ENCODE data around the gene PIP5K1B. TPM values are rescaled to one million over a fixed set of nuclear protein-coding genes. Genes with fewer than 3 reads are reported as not detected.

Gene PIP5K1B
- total and polyA plus RNA-seq, 2 donors = 0.94 to 1.2 TPM

- WGBS = 88% methylated on average over 1 of the region's 1 CpG
- Histone ChIP-seq H3K4me3 (ENCODE audit: low read length in 2 of 2) (no peak overlapping the region), H3K27me3 (ENCODE audit: control insufficient read depth in 2 of 2, insufficient read depth in 1 of 2, low read length in 1 of 2) (no peaks in the 10 kb centered on the region), H3K4me1 (ENCODE audit: control insufficient read depth in 2 of 2, insufficient read depth in 2 of 2, low read length in 2 of 2) (no peaks in the 10 kb centered on the region), H3K36me3 (ENCODE audit: control insufficient read depth in 2 of 2, insufficient read depth in 2 of 2, low read length in 1 of 2) (no peaks in the 10 kb centered on the region), H3K9me3 (ENCODE audit: control insufficient read depth in 2 of 2, insufficient read depth in 1 of 2, low read length in 1 of 2) (no peaks in the 10 kb centered on the region), H3K27ac (ENCODE audit: low read depth in 1 of 2, low read length in 1 of 2) (no peak overlapping the region)
- DNase-seq (ENCODE audit: low read depth in 6 of 9, low spot score in 9 of 9) = no peak
These were observed 23.7 kb downstream of the PIP5K1B start for GRCh38 chr9:68728731-68729130.

- Histone ChIP-seq H3K27ac (ENCODE audit: low read depth in 1 of 2, low read length in 1 of 2) (no peak overlapping the region), H3K9me3 (ENCODE audit: control insufficient read depth in 2 of 2, insufficient read depth in 1 of 2, low read length in 1 of 2) (no peaks in the 10 kb centered on the region), H3K36me3 (ENCODE audit: control insufficient read depth in 2 of 2, insufficient read depth in 2 of 2, low read length in 1 of 2) (no peaks in the 10 kb centered on the region), H3K4me3 (ENCODE audit: low read length in 2 of 2) (no peak overlapping the region), H3K4me1 (ENCODE audit: control insufficient read depth in 2 of 2, insufficient read depth in 2 of 2, low read length in 2 of 2) (no peaks in the 10 kb centered on the region), H3K27me3 (ENCODE audit: control insufficient read depth in 2 of 2, insufficient read depth in 1 of 2, low read length in 1 of 2) (no peaks in the 10 kb centered on the region)
- 93% methylated on average over 2 of the region's 2 CpGs for WGBS
- DNase-seq (ENCODE audit: low read depth in 6 of 9, low spot score in 9 of 9) = no peak
These were observed 25.7 kb downstream of the PIP5K1B start for GRCh38 chr9:68730570-68731235.

GRCh38 chr9:68731857-68732256 lies 26.8 kb downstream of the PIP5K1B start:
- no peak overlapping the region for H3K27ac ChIP-seq (ENCODE audit: low read depth in 1 of 2, low read length in 1 of 2)
- no peaks in the 10 kb centered on the region for H3K36me3 ChIP-seq (ENCODE audit: control insufficient read depth in 2 of 2, insufficient read depth in 2 of 2, low read length in 1 of 2)
- no peaks in the 10 kb centered on the region for H3K27me3 ChIP-seq (ENCODE audit: control insufficient read depth in 2 of 2, insufficient read depth in 1 of 2, low read length in 1 of 2)
- H3K4me1 ChIP-seq (ENCODE audit: control insufficient read depth in 2 of 2, insufficient read depth in 2 of 2, low read length in 2 of 2) = no peaks in the 10 kb centered on the region
- H3K9me3 ChIP-seq (ENCODE audit: control insufficient read depth in 2 of 2, insufficient read depth in 1 of 2, low read length in 1 of 2) = no peaks in the 10 kb centered on the region
- DNase-seq (ENCODE audit: low read depth in 6 of 9, low spot score in 9 of 9) = no peak
- no peak overlapping the region for H3K4me3 ChIP-seq (ENCODE audit: low read length in 2 of 2)
- WGBS = 90% methylated on average over 5 of the region's 5 CpGs

- H3K27me3 ChIP-seq (ENCODE audit: control insufficient read depth in 2 of 2, insufficient read depth in 1 of 2, low read length in 1 of 2) = no peaks in the 10 kb centered on the region
- no peaks in the 10 kb centered on the region for H3K36me3 ChIP-seq (ENCODE audit: control insufficient read depth in 2 of 2, insufficient read depth in 2 of 2, low read length in 1 of 2)
- no peak overlapping the region for H3K4me3 ChIP-seq (ENCODE audit: low read length in 2 of 2)
- WGBS = 93% methylated on average over 11 of the region's 11 CpGs
- DNase-seq (ENCODE audit: low read depth in 6 of 9, low spot score in 9 of 9) = no peak
- no peaks in the 10 kb centered on the region for H3K4me1 ChIP-seq (ENCODE audit: control insufficient read depth in 2 of 2, insufficient read depth in 2 of 2, low read length in 2 of 2)
- H3K27ac ChIP-seq (ENCODE audit: low read depth in 1 of 2, low read length in 1 of 2) = no peak overlapping the region
- H3K9me3 ChIP-seq (ENCODE audit: control insufficient read depth in 2 of 2, insufficient read depth in 1 of 2, low read length in 1 of 2) = no peaks in the 10 kb centered on the region
These were observed 27.5 kb downstream of the PIP5K1B start for GRCh38 chr9:68732405-68733020.

- H3K27ac ChIP-seq (ENCODE audit: low read depth in 1 of 2, low read length in 1 of 2) = no peak overlapping the region
- DNase-seq (ENCODE audit: low read depth in 6 of 9, low spot score in 9 of 9) = no peak
- WGBS = 80% methylated on average over 5 of the region's 5 CpGs
- no peak overlapping the region for H3K4me3 ChIP-seq (ENCODE audit: low read length in 2 of 2)
- no peaks in the 10 kb centered on the region for H3K36me3 ChIP-seq (ENCODE audit: control insufficient read depth in 2 of 2, insufficient read depth in 2 of 2, low read length in 1 of 2)
- no peaks in the 10 kb centered on the region for H3K9me3 ChIP-seq (ENCODE audit: control insufficient read depth in 2 of 2, insufficient read depth in 1 of 2, low read length in 1 of 2)
- H3K27me3 ChIP-seq (ENCODE audit: control insufficient read depth in 2 of 2, insufficient read depth in 1 of 2, low read length in 1 of 2) = no peaks in the 10 kb centered on the region
- no peaks in the 10 kb centered on the region for H3K4me1 ChIP-seq (ENCODE audit: control insufficient read depth in 2 of 2, insufficient read depth in 2 of 2, low read length in 2 of 2)
These were observed 28.0 kb downstream of the PIP5K1B start for GRCh38 chr9:68733021-68733405.

- Histone ChIP-seq H3K27me3 (ENCODE audit: control insufficient read depth in 2 of 2, insufficient read depth in 1 of 2, low read length in 1 of 2) (no peaks in the 10 kb centered on the region), H3K27ac (ENCODE audit: low read depth in 1 of 2, low read length in 1 of 2) (no peak overlapping the region), H3K4me1 (ENCODE audit: control insufficient read depth in 2 of 2, insufficient read depth in 2 of 2, low read length in 2 of 2) (no peaks in the 10 kb centered on the region), H3K9me3 (ENCODE audit: control insufficient read depth in 2 of 2, insufficient read depth in 1 of 2, low read length in 1 of 2) (no peaks in the 10 kb centered on the region), H3K4me3 (ENCODE audit: low read length in 2 of 2) (no peak overlapping the region), H3K36me3 (ENCODE audit: control insufficient read depth in 2 of 2, insufficient read depth in 2 of 2, low read length in 1 of 2) (no peaks in the 10 kb centered on the region)
- DNase-seq (ENCODE audit: low read depth in 6 of 9, low spot score in 9 of 9) = no peak
- WGBS = 91% methylated on average over 3 of the region's 3 CpGs
These were observed 33.3 kb downstream of the PIP5K1B start for GRCh38 chr9:68738358-68738757.

GRCh38 chr9:68739621-68740174 lies 34.7 kb downstream of the PIP5K1B start:
- 62% methylated on average over 2 of the region's 2 CpGs for WGBS
- DNase-seq (ENCODE audit: low read depth in 6 of 9, low spot score in 9 of 9) = no peak
- no peak overlapping the region for H3K27ac ChIP-seq (ENCODE audit: low read depth in 1 of 2, low read length in 1 of 2)

GRCh38 chr9:68740561-68740960 lies 35.5 kb downstream of the PIP5K1B start:
- H3K36me3 ChIP-seq (ENCODE audit: control insufficient read depth in 2 of 2, insufficient read depth in 2 of 2, low read length in 1 of 2) = no peaks in the 10 kb centered on the region
- no peak overlapping the region for H3K27ac ChIP-seq (ENCODE audit: low read depth in 1 of 2, low read length in 1 of 2)
- DNase-seq (ENCODE audit: low read depth in 6 of 9, low spot score in 9 of 9) = no peak
- no peaks in the 10 kb centered on the region for H3K27me3 ChIP-seq (ENCODE audit: control insufficient read depth in 2 of 2, insufficient read depth in 1 of 2, low read length in 1 of 2)
- 86% methylated on average over 4 of the region's 4 CpGs for WGBS
- no peaks in the 10 kb centered on the region for H3K9me3 ChIP-seq (ENCODE audit: control insufficient read depth in 2 of 2, insufficient read depth in 1 of 2, low read length in 1 of 2)
- no peaks in the 10 kb centered on the region for H3K4me1 ChIP-seq (ENCODE audit: control insufficient read depth in 2 of 2, insufficient read depth in 2 of 2, low read length in 2 of 2)
- H3K4me3 ChIP-seq (ENCODE audit: low read length in 2 of 2) = no peak overlapping the region

More at GRCh38 chr9:68739621-68740174, 34.7 kb downstream of the PIP5K1B start:
- Histone ChIP-seq H3K9me3 (ENCODE audit: control insufficient read depth in 2 of 2, insufficient read depth in 1 of 2, low read length in 1 of 2) (no peaks in the 10 kb centered on the region), H3K36me3 (ENCODE audit: control insufficient read depth in 2 of 2, insufficient read depth in 2 of 2, low read length in 1 of 2) (no peaks in the 10 kb centered on the region), H3K4me1 (ENCODE audit: control insufficient read depth in 2 of 2, insufficient read depth in 2 of 2, low read length in 2 of 2) (no peaks in the 10 kb centered on the region), H3K27me3 (ENCODE audit: control insufficient read depth in 2 of 2, insufficient read depth in 1 of 2, low read length in 1 of 2) (no peaks in the 10 kb centered on the region), H3K4me3 (ENCODE audit: low read length in 2 of 2) (no peak overlapping the region)

GRCh38 chr9:68741234-68741633 lies 36.2 kb downstream of the PIP5K1B start:
- no peaks in the 10 kb centered on the region for H3K4me1 ChIP-seq (ENCODE audit: control insufficient read depth in 2 of 2, insufficient read depth in 2 of 2, low read length in 2 of 2)
- 98% methylated on average over 4 of the region's 4 CpGs for WGBS
- H3K4me3 ChIP-seq (ENCODE audit: low read length in 2 of 2) = no peak overlapping the region
- no peak overlapping the region for H3K27ac ChIP-seq (ENCODE audit: low read depth in 1 of 2, low read length in 1 of 2)
- no peaks in the 10 kb centered on the region for H3K27me3 ChIP-seq (ENCODE audit: control insufficient read depth in 2 of 2, insufficient read depth in 1 of 2, low read length in 1 of 2)
- no peaks in the 10 kb centered on the region for H3K36me3 ChIP-seq (ENCODE audit: control insufficient read depth in 2 of 2, insufficient read depth in 2 of 2, low read length in 1 of 2)
- DNase-seq (ENCODE audit: low read depth in 6 of 9, low spot score in 9 of 9) = no peak
- H3K9me3 ChIP-seq (ENCODE audit: control insufficient read depth in 2 of 2, insufficient read depth in 1 of 2, low read length in 1 of 2) = no peaks in the 10 kb centered on the region

Measured in thymus (tissue), 11 donors.